Cortex of kidney (tissue), 1 donor: ENCODE data around the gene INHBA.

Experiments used
- DNase-seq: peaks from one replicate; lab custom pipeline; 2025; lab: John Stamatoyannopoulos, UW

Gene INHBA

DNA sequence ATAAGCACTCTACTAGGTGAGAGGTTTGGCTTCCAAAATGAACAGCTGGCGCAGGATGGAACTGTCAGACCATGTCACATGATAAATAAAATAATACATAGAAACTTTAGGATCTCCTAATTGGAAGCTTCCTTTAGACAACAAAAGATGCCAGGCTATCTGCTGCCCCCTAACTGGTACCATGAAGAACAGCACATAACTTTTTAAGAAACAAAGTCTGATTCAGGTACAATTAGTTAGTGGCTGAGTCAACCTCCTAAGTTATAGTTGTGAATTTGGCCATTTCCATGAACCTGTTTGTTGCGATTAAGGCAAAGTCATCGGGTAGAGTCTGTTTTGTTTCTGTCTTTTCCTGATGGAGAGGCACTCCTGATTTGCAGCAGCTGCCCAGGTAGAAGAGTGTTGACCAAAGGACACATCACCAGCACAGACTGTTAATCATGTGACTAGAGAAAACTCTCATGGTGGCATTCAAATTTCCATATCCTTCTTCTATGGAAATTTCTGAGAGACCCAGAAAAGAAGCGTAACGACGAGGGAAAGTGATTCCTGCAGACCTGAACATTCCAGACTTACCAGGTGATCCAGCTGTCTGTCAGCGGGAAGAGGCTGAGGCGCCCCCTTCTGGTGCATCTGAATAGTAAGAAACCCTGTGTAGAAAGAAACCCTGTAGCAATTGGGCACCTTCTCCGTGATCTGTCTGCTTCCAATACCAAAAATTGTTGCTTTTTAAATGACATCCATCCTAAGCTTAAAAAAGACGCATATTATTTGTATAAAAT is 8.6 kb upstream of the INHBA start:
- no peak for DNase-seq

- no peak for DNase-seq
Observed at GRCh38 chr7:41710838-41711237, 7.9 kb upstream of the INHBA start.

DNA sequence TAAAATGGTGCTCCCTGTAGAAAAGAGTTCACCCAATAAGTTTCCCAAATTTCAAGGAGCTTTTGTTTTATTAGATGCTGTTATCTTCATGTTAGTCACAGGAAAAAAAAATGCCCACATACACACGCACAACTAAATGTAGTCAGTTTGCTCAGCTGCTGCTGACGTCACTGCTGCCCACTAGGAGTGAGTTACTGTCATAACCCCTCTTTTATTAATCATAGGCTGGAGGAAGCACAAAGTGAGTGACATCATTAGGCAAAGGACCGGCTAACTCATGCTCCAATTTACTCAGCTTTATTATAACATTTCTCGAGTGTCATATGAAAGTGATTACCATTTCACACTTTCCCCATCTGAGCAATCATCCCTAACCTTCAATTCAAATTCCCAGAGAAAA is 6.7 kb upstream of the INHBA start:
- DNase-seq: no peak

DNA sequence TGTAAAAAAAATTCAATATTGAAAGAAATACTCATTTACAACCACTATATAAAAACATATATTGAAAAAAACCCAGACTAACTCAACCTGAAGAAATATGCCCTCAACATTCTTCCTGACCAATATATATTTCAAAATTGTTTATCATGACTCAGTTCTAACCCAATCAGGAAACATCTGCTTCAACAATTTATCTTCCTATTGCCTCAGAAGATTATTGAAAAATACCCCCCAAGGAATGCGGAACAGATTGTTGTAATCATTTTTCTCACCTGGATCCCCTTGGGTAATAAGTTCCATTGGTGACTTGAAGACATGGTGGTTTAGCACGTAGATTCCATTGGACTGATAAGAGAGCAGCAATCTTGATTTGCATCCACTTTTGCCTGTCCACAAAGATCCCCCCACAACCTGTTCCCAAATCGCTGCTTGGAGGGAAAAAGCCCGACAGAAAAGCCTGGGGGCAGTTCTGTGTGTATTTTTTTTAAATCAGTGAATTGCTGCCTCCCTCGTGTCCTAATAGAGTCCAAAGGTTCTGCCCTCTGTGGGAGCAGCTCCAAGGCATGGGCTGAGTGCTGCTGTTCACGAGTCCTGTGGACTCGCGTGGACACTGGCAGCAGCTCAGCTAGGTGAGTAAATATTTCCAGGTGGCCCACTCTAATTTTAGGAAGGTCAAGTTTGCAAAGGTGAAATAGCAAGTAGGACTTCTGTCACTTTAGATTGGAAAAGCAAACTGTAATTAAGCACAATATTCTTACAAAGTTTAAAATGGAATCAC is 5.9 kb upstream of the INHBA start:
- DNase-seq: no peak

- DNase-seq: no peak
Observed at GRCh38 chr7:41706228-41706930, 3.5 kb upstream of the INHBA start.

DNA sequence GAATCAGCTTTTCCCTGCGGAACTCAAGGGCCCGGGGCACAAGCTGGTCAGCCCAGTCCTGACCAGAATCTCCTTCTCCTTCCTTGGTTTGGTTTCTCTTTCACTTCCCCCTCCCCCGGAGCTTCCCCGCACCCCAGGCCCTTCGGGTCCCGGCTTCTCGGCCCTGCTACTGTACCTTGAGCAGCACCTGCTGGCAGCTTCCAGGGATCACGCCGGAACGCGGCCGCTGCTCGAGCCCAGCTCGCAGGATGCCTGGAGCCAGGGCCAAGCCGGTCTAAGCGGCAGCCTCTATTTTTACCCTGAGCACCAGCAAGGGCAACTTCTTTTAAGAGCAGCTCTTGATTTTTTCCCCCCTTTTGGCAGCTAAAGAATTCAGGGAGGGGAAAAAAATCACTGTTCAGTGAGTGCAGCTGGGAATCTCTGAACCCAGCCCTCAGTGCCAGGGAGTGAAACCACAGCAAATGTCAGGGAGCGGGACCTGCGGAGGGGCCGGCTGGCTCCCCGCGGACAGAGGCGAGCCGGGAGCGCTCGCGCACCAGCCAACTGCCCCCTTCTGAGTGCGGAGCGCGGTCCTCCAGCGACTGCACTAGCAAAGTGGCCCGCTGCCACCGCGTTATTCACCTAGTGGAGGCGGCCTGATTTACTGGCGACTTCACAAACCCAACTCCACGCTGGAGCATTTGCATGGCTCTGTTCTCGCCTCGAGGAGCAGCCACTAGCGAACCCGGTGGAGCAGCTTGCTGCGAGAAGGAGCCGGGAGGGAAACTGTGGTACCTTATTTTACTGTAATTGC is 2.4 kb upstream of the INHBA start:
- no peak for DNase-seq

GRCh38 chr7:41701068-41701941 is 1.6 kb downstream of the INHBA start:
- DNase-seq: no peak

DNA sequence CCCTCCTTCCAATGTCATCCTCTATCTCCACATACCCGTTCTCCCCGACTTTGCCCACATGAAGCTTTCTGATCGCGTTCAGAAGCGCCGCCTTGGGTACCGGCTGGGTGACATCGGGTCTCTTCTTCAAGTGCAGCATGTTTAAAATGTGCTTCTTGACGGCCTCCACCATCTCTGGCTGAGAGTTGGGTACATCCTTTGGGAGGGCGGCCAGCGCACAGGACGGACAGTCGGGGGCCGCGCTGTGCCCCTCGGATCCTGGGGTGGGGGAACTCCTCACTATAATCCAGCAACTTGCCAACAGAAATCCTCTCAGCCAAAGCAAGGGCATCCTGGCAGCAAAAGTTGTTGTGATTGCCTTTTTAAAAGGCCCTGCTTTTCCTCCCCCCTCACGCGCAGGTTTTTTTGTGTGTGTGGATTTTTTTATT is 2.8 kb downstream of the INHBA start:
- no peak for DNase-seq

DNA sequence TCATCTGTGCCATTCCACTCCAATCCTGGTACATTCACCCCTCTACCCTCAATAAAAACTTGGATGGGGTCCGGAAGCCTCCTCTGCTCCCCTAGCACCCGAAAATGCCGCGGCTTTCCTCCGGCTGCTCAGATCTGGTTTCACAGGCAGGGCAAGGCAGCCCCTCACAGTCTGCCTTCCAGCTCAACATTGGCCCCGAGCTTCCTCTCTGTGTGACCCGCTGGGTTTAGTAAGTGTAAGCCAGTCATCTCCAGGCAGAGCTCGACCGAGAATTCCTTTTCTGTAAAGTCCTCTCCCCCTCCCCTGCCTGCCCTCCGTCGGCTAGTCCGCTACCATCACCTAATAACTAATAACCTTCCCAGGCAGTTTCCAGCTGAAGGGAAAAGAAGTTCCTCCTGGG is 3.4 kb downstream of the INHBA start:
- DNase-seq: no peak

DNA sequence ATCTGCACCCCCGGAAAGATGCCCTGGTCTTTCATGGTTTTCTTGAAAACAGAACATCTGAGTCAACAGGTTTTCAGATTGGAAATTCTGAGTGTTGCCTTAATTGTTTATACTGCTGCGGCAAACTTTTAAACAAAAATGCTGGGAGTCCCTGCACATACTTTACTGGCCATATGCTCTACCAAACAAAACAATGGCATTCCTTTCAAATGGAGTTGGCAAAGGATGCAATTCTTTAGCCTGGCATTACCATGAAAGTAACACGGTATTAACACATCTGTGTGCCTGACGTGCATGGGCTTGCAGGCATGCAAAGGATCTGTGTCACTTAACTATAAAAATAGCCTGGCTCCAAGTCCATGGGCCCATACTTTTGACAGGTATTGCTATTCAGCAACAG is 4.2 kb downstream of the INHBA start:
- no peak for DNase-seq

DNA sequence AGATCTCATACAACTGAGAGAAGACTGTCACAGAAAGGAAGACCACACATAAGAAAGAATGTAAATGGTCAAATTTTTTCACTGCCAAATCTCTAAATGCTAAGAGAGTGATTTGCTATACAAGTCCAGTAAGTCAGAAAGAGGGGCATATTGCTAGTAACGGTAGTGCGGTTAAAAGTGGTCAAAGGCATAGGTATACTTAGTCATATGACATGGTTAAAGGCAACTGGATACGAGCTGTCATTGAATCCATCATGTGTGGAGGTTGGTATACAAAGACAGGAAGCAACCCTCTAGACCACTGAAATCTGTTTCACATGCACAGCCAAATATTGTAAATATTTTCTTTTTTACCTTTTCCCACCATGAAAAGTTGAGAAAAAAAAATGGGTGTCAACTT is 4.8 kb downstream of the INHBA start:
- DNase-seq: no peak

- no peak for DNase-seq
Observed at GRCh38 chr7:41696323-41696916, 6.5 kb downstream of the INHBA start.

GRCh38 chr7:41695661-41696322 is 7.1 kb downstream of the INHBA start:
- no peak for DNase-seq

DNA sequence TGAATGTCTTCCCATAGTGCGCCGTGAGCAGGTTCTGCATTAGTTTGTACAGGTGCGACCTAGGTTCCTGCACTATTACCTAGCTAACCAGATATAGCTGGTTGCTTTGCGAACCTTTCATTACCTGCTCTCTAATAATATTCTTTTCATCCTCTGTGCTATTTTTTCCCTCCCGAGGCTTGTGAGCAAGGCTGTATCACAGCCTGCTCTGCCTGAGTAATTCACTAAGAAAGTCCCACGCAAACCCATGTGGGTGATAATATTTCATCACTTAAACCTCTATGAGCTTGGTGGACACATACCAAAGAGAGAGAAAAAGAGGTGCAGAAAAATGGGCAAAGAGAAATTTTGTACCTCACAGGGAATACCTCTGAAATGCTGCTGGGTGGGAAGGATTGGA is 8.4 kb downstream of the INHBA start:
- no peak for DNase-seq

DNA sequence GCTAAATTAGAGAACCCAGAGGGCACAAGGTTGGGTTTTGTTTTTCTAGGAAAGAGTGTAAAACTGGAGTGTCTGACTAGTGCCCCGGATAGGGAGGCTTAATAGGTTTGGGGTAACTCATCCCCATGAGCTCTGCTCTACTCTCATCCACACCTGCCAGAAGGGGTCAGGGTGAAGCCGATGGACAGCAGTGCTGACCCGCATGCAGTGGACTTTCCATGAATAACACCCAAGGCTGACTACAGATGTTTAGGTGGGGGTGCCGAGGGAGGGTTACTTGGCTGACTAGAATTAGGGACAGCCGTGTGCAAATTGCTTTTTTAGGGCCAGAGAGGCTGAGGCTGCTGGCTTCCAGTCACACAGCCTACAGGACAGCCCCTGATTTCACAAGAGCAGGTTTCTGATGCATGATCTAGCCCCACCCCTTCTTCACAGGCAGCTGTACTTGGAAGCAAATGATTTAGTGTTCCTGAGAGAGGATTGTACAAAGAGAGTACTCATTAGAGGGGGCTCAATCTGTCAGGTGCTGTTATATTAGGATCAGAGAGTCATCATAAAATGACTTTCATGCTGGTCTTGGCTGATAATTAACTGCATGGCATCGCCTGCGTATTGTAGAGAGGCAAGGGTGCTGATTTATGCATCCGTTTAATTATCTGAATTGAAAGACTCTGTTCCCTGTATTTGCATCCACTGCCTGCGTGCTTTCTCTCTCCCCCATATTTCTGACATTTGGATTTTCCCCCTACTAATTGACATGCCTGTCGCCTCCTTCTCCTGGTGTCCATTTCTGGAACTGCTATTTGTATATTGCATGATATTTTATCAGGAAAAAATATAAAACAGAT is 9.5 kb downstream of the INHBA start:
- DNase-seq: no peak

GRCh38 chr7:41692251-41692650 is 10.6 kb downstream of the INHBA start:
- no peak for DNase-seq

- DNase-seq: no peak
Observed at GRCh38 chr7:41691286-41692190, 11.4 kb downstream of the INHBA start.

GRCh38 chr7:41689815-41690214 is 13.1 kb downstream of the INHBA start:
- DNase-seq: no peak
